Pancreas (tissue), 10 donors: ENCODE results near the gene EGLN1. TPM values are rescaled to one million over a fixed set of nuclear protein-coding genes. Genes with fewer than 3 reads are reported as not detected.

Source experiments
- ATAC-seq, 4 donors: fragments of 200-7000 bp; cut with Tn5 transposase; one replicate each; pipeline versions ENCODE4 v1.8.0 to v1.9.1; 2020; ENCODE audit warnings: mild to moderate bottlenecking in 4 of 4, moderate library complexity in 4 of 4
- DNase-seq, 6 donors: peaks; one replicate each; pipeline ENCODE4 v3.0.0-alpha.2; 2020
- FAIRE-seq: peaks from 2 replicates; lab custom pipeline; 2012; peaks lifted over from hg19 to GRCh38; lab: Jason Lieb, UNC
- H3K27ac ChIP-seq, 4 donors: fragments of 200-600 bp; sonication (generic); 1 replicate in 3 of 4; 2 replicates in 1 of 4; pipeline versions ENCODE4 v1.5.0 to v1.8.0; 2020
- H3K27me3 ChIP-seq, 4 donors: fragments of 200-600 bp; one replicate each; pipeline ENCODE4 v1.8.0; 2021
- H3K36me3 ChIP-seq, 3 donors: fragments of 200-600 bp; sonication (generic) in 1 of 3; one replicate each; pipeline versions ENCODE4 v1.5.0 to v1.8.0; 2020 to 2021
- H3K4me1 ChIP-seq, 3 donors: fragments of 200-600 bp; one replicate each; pipeline ENCODE4 v1.8.0; 2021
- H3K4me3 ChIP-seq, 4 donors: fragments of 200-600 bp; sonication (generic) in 2 of 4; one replicate each; pipeline versions ENCODE4 v1.5.0 to v1.8.0; 2020 to 2021
- H3K9me3 ChIP-seq, 4 donors: fragments of 200-600 bp; one replicate each; pipeline ENCODE4 v1.8.0; 2021
- WGBS, 2 donors: extraction: QIAGEN DNeasy Blood & Tissue Kit; methylation state at CpG; one replicate each; pipeline ENCODE4 v1.1.7; 2013; 5-methylcytosine and 5-hydroxymethylcytosine counted together
- intact Hi-C, 3 donors: fragments of 100-400 bp; cut with DNase I; formaldehyde crosslinking; loops; one replicate each; pipeline versions ENCODE4 v1.11.1 to v1.14.2; 2022
- polyA plus RNA-seq, 2 donors: library from polyadenylated mRNA; stranded (reverse); fragments of 200-250 nt; gene quantifications; one replicate each; pipeline ENCODE4 v1.2.3, GENCODE V29; 2013
- total RNA-seq, 6 donors: library from RNA; stranded (reverse); fragmentation: NEBNext Ultra II Directional in 4 of 6; extraction: Animal tissue kit (Norgen Biotek cat#: 25700) in 4 of 6; gene quantifications; one replicate each; pipeline versions ENCODE4 v1.2.1 to v1.2.4, GENCODE V29; 2021 to 2023
- TF ChIP-seq, protein P1 (sequence below), 4 donors: fragments of 200-600 bp; sonication (generic) in 3 of 4; IDR thresholded peaks; one replicate each; pipeline versions ENCODE4 v1.5.0 to v1.8.0; 2021; ENCODE audit warnings: antibody characterized with exemption in 4 of 4
- donor health status: healthy with polysubstance abuse.
- donor health status: DM: no; HTN: no; CAD: no; lungs with moderate emphysema.
- donor health status: DM: no; HTN: no; CAD: no.
- donor health status: control.
- donor health status: control.
- donor health status: Bipolar disorder and iron deficiency.
- donor health status: DM: yes; HTN: yes; CAD: no.
- donor health status: DM: no; HTN: no; CAD: no.
- donor health status: DM: no; HTN: no; CAD: no.
- donor health status: DM: yes; HTN: yes; CAD: no.

EGLN1 gene
- total and polyA plus RNA-seq, 8 donors: 6.8 to 27.0 (median 16.7) TPM

DNA sequence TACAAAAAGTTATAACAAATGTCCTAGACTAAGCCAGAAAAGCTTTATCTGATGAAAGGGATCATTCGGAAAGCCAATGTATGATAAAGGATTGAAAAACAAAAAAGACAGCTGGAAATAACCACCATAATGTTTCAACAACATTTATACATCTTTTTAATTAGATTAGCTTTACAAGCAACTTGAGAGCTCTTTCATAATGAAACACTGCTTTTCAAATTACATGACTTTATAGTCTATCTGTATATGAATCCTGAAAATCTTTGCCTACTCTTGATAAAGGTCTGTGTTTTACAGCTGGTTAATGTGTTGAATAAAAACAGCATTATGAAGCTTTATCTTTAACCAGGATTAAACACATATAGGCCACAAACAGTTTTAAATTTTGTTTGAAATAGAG lies 58.5 kb downstream of the EGLN1 start:
- H3K27ac ChIP-seq: no peak overlapping the region
- no peak overlapping the region for H3K4me3 ChIP-seq
- TF ChIP-seq, protein P1, sequence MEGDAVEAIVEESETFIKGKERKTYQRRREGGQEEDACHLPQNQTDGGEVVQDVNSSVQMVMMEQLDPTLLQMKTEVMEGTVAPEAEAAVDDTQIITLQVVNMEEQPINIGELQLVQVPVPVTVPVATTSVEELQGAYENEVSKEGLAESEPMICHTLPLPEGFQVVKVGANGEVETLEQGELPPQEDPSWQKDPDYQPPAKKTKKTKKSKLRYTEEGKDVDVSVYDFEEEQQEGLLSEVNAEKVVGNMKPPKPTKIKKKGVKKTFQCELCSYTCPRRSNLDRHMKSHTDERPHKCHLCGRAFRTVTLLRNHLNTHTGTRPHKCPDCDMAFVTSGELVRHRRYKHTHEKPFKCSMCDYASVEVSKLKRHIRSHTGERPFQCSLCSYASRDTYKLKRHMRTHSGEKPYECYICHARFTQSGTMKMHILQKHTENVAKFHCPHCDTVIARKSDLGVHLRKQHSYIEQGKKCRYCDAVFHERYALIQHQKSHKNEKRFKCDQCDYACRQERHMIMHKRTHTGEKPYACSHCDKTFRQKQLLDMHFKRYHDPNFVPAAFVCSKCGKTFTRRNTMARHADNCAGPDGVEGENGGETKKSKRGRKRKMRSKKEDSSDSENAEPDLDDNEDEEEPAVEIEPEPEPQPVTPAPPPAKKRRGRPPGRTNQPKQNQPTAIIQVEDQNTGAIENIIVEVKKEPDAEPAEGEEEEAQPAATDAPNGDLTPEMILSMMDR (IDR thresholded peaks at IDR 0.05): no peak
- H3K9me3 ChIP-seq: no peaks in the 10 kb centered on the region
- no peak for FAIRE-seq
- no peaks in the 10 kb centered on the region for H3K4me1 ChIP-seq
- no peak for ATAC-seq
- peaks cover 0 to 7% (median 2%) of the 10 kb centered on the region in 3 donors for H3K36me3 ChIP-seq
- intact Hi-C loops: loop anchor here in 1 of 3 donors (10.0 kb wide), 1 partner anchor 51 kb away; no protein-coding TSS in a partner anchor
- H3K27me3 ChIP-seq: no peaks in the 10 kb centered on the region
- WGBS, 2 donors: 77 to 86% methylated on average over 1 of the region's 1 CpG
- no peak for DNase-seq

DNA sequence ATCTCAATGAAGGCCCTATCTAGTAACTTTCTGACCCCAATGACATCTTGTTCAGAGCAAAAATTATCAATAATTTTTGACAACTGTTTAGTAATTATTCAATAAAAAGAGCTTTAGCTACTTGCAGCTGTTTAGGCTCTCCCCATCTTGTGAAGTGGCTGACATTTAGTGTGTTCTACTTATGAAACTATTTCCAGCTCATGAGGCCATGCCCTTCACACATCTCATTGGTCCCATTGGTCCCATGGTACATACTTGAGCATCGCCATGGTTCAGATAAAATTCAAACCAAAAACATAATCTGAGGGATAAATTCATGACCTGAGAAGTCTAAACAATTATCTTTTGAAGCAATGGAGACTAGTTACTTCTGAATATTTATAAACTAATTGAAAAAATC lies 59.8 kb downstream of the EGLN1 start:
- H3K27ac ChIP-seq: no peak overlapping the region
- DNase-seq (no peak), ATAC-seq (no peak), FAIRE-seq (no peak)
- no peaks in the 10 kb centered on the region for H3K27me3 ChIP-seq
- WGBS, 2 donors: 92 to 97% methylated on average over 1 of the region's 1 CpG
- H3K9me3 ChIP-seq: no peaks in the 10 kb centered on the region
- peaks cover 0 to 3% (median 0%) of the 10 kb centered on the region in 3 donors for H3K36me3 ChIP-seq
- intact Hi-C loops: loop anchor here in 1 of 3 donors (10.0 kb wide), 1 partner anchor 52 kb away; no protein-coding TSS in a partner anchor
- no peak overlapping the region for H3K4me3 ChIP-seq
- no peaks in the 10 kb centered on the region for H3K4me1 ChIP-seq
- TF ChIP-seq, protein P1 (IDR thresholded peaks at IDR 0.05): no peak

DNA sequence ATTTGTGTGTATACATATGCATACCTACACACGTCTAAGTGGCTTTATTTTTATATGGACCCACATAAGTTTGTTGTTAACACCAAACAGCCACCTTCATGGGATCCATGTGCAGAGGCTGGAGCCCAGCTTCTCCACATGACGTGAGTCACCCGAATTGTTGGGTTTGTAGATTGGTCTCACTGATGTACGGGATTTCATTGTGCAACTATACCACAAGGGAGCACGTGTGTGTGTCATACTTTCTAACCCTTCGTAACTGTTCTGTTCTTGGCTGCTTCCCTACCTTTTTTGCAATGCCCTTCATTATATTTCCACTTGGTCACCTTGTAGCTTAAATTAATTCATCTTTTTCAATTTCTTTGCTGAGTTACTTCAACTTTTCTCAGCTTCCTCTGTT lies 63.0 kb downstream of the EGLN1 start:
- intact Hi-C loops: loop anchor here in 1 of 3 donors (5.0 kb wide), 1 partner anchor 233 kb away; no protein-coding TSS in a partner anchor

DNA sequence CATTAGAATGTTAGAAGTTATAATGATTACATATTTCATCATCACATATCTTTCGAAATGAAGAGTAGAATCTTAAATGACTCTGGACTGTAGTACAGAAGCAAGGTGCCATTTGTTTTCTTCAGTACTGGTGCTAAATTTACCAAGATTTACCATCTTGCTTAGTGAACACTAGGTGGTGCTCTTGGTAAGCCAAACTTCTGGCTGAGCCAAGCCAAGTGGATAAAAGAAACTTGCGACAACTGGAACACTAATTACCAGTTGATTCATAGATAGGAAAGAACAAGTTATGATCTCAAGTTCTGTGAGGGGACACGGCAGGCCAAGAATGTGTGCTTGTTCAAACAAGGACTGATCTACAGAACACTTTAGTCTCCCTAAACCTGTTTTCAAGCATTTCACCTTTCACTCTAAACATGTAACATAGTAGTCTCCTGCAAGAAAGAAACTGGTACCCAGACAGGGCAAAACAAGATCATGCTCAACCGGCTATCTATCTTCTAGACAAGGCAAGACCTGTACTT lies 64.2 kb downstream of the EGLN1 start:
- DNase-seq (peak in 2 of 6 donors; percentile 24 to 38), FAIRE-seq (peak; percentile 98), ATAC-seq (peak; percentile 73 to 97 (median 91))
- Histone ChIP-seq H3K36me3 (no peaks in the 10 kb centered on the region), H3K4me1 (no peaks in the 10 kb centered on the region), H3K4me3 (no peak overlapping the region), H3K9me3 (no peaks in the 10 kb centered on the region), H3K27me3 (no peaks in the 10 kb centered on the region), H3K27ac (no peak overlapping the region)
- TF ChIP-seq, protein P1 (IDR thresholded peaks at IDR 0.05): peak; percentile 40 to 62 (median 58)
- intact Hi-C loops: loop anchor here in 1 of 3 donors (5.0 kb wide), 1 partner anchor 234 kb away; no protein-coding TSS in a partner anchor
- 3 to 4% methylated on average over 4 of the region's 4 CpGs for WGBS, 2 donors

More for the DNA sequence above, 63.0 kb downstream of the EGLN1 start:
- ATAC-seq (peak in 1 of 4 donors; percentile 43), DNase-seq (no peak), FAIRE-seq (no peak)
- Histone ChIP-seq H3K9me3 (no peaks in the 10 kb centered on the region), H3K27me3 (no peaks in the 10 kb centered on the region), H3K4me3 (no peak overlapping the region), H3K36me3 (no peaks in the 10 kb centered on the region), H3K27ac (no peak overlapping the region), H3K4me1 (no peaks in the 10 kb centered on the region)
- TF ChIP-seq, protein P1 (IDR thresholded peaks at IDR 0.05): no peak
- WGBS, 2 donors: 82 to 88% methylated on average over 6 of the region's 6 CpGs

DNA sequence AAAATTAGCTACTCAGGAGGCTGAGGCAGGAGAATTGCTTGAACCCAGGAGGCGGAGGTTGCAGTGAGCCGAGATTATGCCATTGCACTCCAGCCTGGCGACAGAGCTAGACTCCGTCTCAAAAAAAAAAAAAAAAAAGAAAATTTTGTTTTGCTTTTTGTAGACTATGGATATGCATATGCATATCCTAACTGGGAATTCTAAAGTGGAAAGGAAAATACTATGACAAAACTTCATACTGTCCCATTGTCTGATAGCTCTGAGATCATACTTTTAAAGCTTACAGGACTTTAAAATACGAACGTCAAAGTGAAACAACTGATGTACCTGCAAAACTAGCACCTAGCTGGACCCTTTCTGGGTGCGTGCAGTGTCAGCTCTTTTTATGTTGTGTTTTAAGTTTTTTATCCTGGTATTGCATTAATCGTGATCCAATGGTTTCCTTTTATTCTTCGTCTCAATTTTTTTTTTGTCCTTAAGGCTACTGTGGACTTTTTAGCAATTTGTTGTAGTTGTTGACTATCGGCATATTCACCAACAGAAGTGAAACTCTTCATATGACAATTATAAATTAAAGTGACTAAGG lies 64.8 kb downstream of the EGLN1 start:
- intact Hi-C loops: loop anchor here in 1 of 3 donors (5.0 kb wide), 1 partner anchor 235 kb away; no protein-coding TSS in a partner anchor
- Histone ChIP-seq H3K4me1 (no peaks in the 10 kb centered on the region), H3K36me3 (no peaks in the 10 kb centered on the region), H3K9me3 (no peaks in the 10 kb centered on the region), H3K27ac (no peak overlapping the region), H3K27me3 (no peaks in the 10 kb centered on the region), H3K4me3 (no peak overlapping the region)
- TF ChIP-seq, protein P1 (IDR thresholded peaks at IDR 0.05): no peak
- DNase-seq (no peak), ATAC-seq (no peak), FAIRE-seq (no peak)
- 69 to 70% methylated on average over 10 of the region's 10 CpGs for WGBS, 2 donors
